Keratinocyte (primary cell): ENCODE measurements around the gene LINC01488. TPM values are rescaled to one million over a fixed set of nuclear protein-coding genes. Genes with fewer than 3 reads are reported as not detected.

ENCODE experiments used
- DNase-seq: peaks from one replicate; pipeline ENCODE4 v3.0.0-alpha.2; 2011; ENCODE audit warnings: low read depth, missing footprints, low spot score
- FAIRE-seq: peaks from 2 replicates; lab custom pipeline; 2011; peaks lifted over from hg19 to GRCh38; lab: Jason Lieb, UNC
- H2AFZ ChIP-seq: 2 replicates; pipeline ENCODE4 v1.6.0; 2012; ENCODE audit warnings: low read length, control low read depth, inconsistent platforms; ENCODE audit not compliant: control insufficient read depth
- H3K27ac ChIP-seq: 2 replicates; pipeline ENCODE4 v1.5.1; 2011; ENCODE audit warnings: low read length; ENCODE audit not compliant: control insufficient read depth, insufficient read depth
- H3K27me3 ChIP-seq: 3 replicates; pipeline ENCODE4 v1.6.0; 2011; ENCODE audit warnings: low read length; ENCODE audit not compliant: control insufficient read depth, insufficient read depth; ENCODE audit errors: extremely low read depth
- H3K36me3 ChIP-seq, 2 experiments: 2 replicates in 1 of 2; 3 replicates in 1 of 2; pipeline ENCODE4 v1.5.1; 2011; ENCODE audit warnings: low read length in 2 of 2, mild to moderate bottlenecking in 1 of 2; ENCODE audit not compliant: control insufficient read depth in 2 of 2, insufficient read depth in 2 of 2; ENCODE audit errors: extremely low read depth in 1 of 2
- H3K4me1 ChIP-seq: 3 replicates; pipeline ENCODE4 v1.5.1; 2011; ENCODE audit warnings: low read length; ENCODE audit not compliant: control insufficient read depth, insufficient read depth; ENCODE audit errors: extremely low read depth
- H3K4me2 ChIP-seq: 3 replicates; pipeline ENCODE4 v1.6.0; 2011; ENCODE audit warnings: low read depth, low read length; ENCODE audit not compliant: control insufficient read depth, insufficient read depth; ENCODE audit errors: extremely low read depth
- H3K4me3 ChIP-seq, 3 experiments: fragments of 200-600 bp in 1 of 3; sonication (generic) in 1 of 3; 2 replicates in 2 of 3; 3 replicates in 1 of 3; pipeline ENCODE4 v1.5.1; 2011 to 2016; ENCODE audit warnings: low read length in 3 of 3, mild to moderate bottlenecking in 3 of 3, control low read depth in 2 of 3, inconsistent platforms in 1 of 3, low read depth in 1 of 3, mixed read lengths in 1 of 3, mixed run types in 1 of 3, moderate library complexity in 1 of 3; ENCODE audit not compliant: control insufficient read depth in 2 of 3, insufficient read depth in 2 of 3; ENCODE audit errors: extremely low read depth in 1 of 3
- H3K79me2 ChIP-seq: 2 replicates; pipeline ENCODE4 v1.6.0; 2012; ENCODE audit warnings: low read length; ENCODE audit not compliant: control insufficient read depth, insufficient read depth
- H3K9ac ChIP-seq: 3 replicates; pipeline ENCODE4 v1.6.0; 2011; ENCODE audit warnings: low read length; ENCODE audit not compliant: control insufficient read depth, insufficient read depth; ENCODE audit errors: extremely low read depth
- H3K9me1 ChIP-seq: 3 replicates; pipeline ENCODE4 v1.6.0; 2011; ENCODE audit warnings: low read length; ENCODE audit not compliant: control insufficient read depth, insufficient read depth; ENCODE audit errors: extremely low read depth
- H3K9me3 ChIP-seq: 2 replicates; pipeline ENCODE4 v1.5.1; 2012; ENCODE audit warnings: low read depth, low read length; ENCODE audit not compliant: control insufficient read depth
- H4K20me1 ChIP-seq: 3 replicates; pipeline ENCODE4 v1.6.0; 2011; ENCODE audit warnings: low read length; ENCODE audit not compliant: control insufficient read depth, insufficient read depth; ENCODE audit errors: extremely low read depth
- EZH2 ChIP-seq: IDR thresholded peaks from one replicate; pipeline ENCODE4 v1.6.1; 2012; ENCODE audit warnings: inconsistent platforms, mild to moderate bottlenecking, low read length, moderate library complexity
- dilution Hi-C: fragments of 300-500 bp; cut with MboI; formaldehyde crosslinking; loops from one replicate; pipeline ENCODE4 v1.7.0; 2020; ENCODE audit warnings: low sequenced_read_pairs; ENCODE audit not compliant: extremely low pct_ligation_motif_present
- polyA plus RNA-seq, 5 experiments: library from polyadenylated mRNA; depleted of rRNA in 3 of 5; stranded (reverse) in 3 of 5; stranded (forward) in 1 of 5; unstranded in 1 of 5; fragments of >200 nt; gene quantifications; 1 replicate in 1 of 5; 2 replicates in 3 of 5; 3 replicates in 1 of 5; pipeline versions ENCODE4 v1.2.1 to v1.2.3, GENCODE V29; 2011 to 2012; ENCODE audit warnings: missing spikeins in 2 of 5, low read depth in 1 of 5, low replicate concordance in 1 of 5
- TF ChIP-seq, protein P1 (sequence below), 3 experiments: IDR thresholded peaks in 1 of 3; conservative IDR thresholded peaks in 1 of 3; optimal IDR thresholded peaks in 1 of 3; 2 replicates in 2 of 3; 3 replicates in 1 of 3; pipeline versions ENCODE3 to v1.5.1; 2011; ENCODE audit warnings: low read length in 3 of 3, mild to moderate bottlenecking in 3 of 3, moderate library complexity in 2 of 3, control low read depth in 1 of 3, inconsistent platforms in 1 of 3; ENCODE audit not compliant: insufficient read depth in 2 of 3; ENCODE audit errors: extremely low read depth in 1 of 3

The LINC01488 gene
- polyA plus RNA-seq, 1 donor (not counting 4 experiments of a cell fraction or from before 2014, with no cell fraction given): not detected

DNA sequence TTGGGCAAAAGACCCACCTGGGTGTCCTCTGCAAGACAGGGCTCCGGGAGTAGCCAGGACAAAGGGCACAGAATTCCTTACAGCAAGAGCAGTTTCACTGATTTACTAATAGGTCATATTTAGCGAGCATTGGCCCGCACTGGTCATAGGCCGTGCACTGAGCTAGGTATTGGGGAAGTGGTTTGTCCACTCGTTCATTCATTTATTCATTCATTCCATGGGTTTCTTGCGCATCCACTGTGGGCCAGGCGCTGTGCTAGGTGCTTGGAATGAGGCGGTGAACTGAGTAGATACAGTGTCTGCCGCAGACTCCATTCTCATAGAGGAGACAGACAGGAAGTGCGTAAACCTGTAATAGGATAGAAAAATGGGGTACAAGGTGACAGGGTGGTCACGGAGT, 13.2 kb upstream of the LINC01488 start:
- Histone ChIP-seq H3K27me3 (peaks cover 21% of the 10 kb centered on the region), H2AFZ (no peak overlapping the region), H4K20me1 (no peaks in the 10 kb centered on the region), H3K36me3 (no peaks in the 10 kb centered on the region), H3K4me3 (no peak overlapping the region), H3K9me3 (peaks cover 2% of the 10 kb centered on the region), H3K4me1 (peaks cover 8% of the 10 kb centered on the region), H3K9ac (no peak overlapping the region), H3K9me1 (no peaks in the 10 kb centered on the region), H3K4me2 (no peak overlapping the region), H3K27ac (no peak overlapping the region), H3K79me2 (no peaks in the 10 kb centered on the region)
- DNase-seq (no peak), FAIRE-seq (no peak)
- dilution Hi-C loops: no loop called here
- TF ChIP-seq, protein P1, sequence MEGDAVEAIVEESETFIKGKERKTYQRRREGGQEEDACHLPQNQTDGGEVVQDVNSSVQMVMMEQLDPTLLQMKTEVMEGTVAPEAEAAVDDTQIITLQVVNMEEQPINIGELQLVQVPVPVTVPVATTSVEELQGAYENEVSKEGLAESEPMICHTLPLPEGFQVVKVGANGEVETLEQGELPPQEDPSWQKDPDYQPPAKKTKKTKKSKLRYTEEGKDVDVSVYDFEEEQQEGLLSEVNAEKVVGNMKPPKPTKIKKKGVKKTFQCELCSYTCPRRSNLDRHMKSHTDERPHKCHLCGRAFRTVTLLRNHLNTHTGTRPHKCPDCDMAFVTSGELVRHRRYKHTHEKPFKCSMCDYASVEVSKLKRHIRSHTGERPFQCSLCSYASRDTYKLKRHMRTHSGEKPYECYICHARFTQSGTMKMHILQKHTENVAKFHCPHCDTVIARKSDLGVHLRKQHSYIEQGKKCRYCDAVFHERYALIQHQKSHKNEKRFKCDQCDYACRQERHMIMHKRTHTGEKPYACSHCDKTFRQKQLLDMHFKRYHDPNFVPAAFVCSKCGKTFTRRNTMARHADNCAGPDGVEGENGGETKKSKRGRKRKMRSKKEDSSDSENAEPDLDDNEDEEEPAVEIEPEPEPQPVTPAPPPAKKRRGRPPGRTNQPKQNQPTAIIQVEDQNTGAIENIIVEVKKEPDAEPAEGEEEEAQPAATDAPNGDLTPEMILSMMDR (optimal IDR thresholded peaks at IDR 0.05 in 1 of 3, IDR thresholded peaks at IDR 0.05 in 1 of 3, conservative IDR thresholded peaks at IDR 0.05 in 1 of 3; ENCODE audit: extremely low read depth in 1 of 3, insufficient read depth in 2 of 3, low read length in 3 of 3): no peak
- no peak for TF ChIP-seq EZH2

DNA sequence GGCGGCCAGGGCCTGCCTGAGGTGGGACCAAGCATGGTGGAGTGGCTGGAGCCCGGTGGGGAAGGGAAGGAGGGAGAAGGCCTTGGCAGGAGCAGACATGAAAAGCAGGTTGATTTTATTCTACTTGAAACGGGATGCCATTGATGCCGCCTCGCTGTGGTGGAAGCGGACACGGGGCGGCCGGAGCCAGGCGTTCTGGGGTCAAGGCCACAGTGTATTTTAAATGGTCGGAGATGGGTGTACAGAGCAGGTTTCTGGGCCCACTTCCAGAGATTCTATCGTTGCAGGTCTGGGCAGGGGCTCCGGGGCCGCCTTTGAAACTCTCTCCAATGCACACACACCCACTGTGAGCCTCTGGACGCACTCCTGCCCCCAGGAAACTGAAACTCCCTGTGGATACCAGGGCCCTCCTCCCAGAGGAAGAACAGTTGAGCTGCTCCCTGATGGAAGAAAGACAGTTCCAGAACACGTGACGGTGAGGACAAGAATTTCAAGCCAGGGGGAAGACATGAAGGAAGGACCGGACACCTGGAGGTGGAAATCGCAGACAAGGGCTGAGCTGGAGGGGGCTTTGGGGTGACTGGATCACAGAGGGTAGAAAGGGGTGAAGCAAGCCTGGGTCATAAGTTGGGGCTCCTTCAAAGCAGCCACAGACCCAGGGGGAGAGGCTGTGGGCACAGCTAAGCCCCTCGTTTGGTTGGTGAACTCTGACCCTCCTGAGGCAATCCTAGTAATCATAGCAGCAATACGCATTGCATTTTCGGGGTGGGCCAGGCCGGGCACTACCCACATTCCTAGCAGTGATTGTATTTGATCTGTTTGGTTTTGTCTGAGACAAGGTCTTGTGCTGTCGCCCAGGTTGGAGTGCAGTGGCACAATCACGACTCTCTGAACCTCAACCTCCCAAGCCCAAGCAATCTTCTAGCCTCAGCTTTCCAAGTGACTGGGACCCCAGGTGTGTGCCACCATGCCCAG, 12.3 kb upstream of the LINC01488 start:
- Histone ChIP-seq H3K9ac (no peak overlapping the region), H3K4me1 (peaks cover 8% of the 10 kb centered on the region), H3K27me3 (peaks cover 18% of the 10 kb centered on the region), H4K20me1 (no peaks in the 10 kb centered on the region), H3K27ac (no peak overlapping the region), H3K9me3 (peaks cover 6% of the 10 kb centered on the region), H3K79me2 (no peaks in the 10 kb centered on the region), H2AFZ (no peak overlapping the region), H3K36me3 (no peaks in the 10 kb centered on the region), H3K4me3 (no peak overlapping the region), H3K9me1 (no peaks in the 10 kb centered on the region), H3K4me2 (no peak overlapping the region)
- no peak for DNase-seq
- TF ChIP-seq EZH2: no peak
- TF ChIP-seq, protein P1 (optimal IDR thresholded peaks at IDR 0.05 in 1 of 3, IDR thresholded peaks at IDR 0.05 in 1 of 3, conservative IDR thresholded peaks at IDR 0.05 in 1 of 3; ENCODE audit: extremely low read depth in 1 of 3, insufficient read depth in 2 of 3, low read length in 3 of 3): no peak
- dilution Hi-C loops: no loop called here
- FAIRE-seq: no peak
